ENCODE measurements around the gene TRIM39. TPM values are rescaled to one million over a fixed set of nuclear protein-coding genes. Genes with fewer than 3 reads are reported as not detected.

Gene TRIM39
- total RNA-seq, 1 donor from 2014 or later, result 14.0 TPM

GRCh38 chr6:30349421-30350177, 22.9 kb downstream of the TRIM39 start:
- peaks cover 1% of the 10 kb centered on the region for H3K9me3 Mint-ChIP-seq (ENCODE audit: unreplicated experiment)
- H3K27ac Mint-ChIP-seq (ENCODE audit: unreplicated experiment), result no peak overlapping the region
- H3K27me3 Mint-ChIP-seq (ENCODE audit: unreplicated experiment), result peaks cover 4% of the 10 kb centered on the region
- no peak overlapping the region for H3K4me3 Mint-ChIP-seq (ENCODE audit: unreplicated experiment)
- no peaks in the 10 kb centered on the region for H3K36me3 Mint-ChIP-seq (ENCODE audit: unreplicated experiment)
- no peak for DNase-seq
- peaks cover 5% of the 10 kb centered on the region for H3K4me1 Mint-ChIP-seq (ENCODE audit: low read depth, unreplicated experiment)
- no peak for TF ChIP-seq CTCF (IDR thresholded peaks at IDR 0.05; ENCODE audit: partially characterized antibody, unreplicated experiment)

- Mint-ChIP-seq H3K27ac (ENCODE audit: unreplicated experiment) (no peak overlapping the region), H3K27me3 (ENCODE audit: unreplicated experiment) (peaks cover 4% of the 10 kb centered on the region), H3K36me3 (ENCODE audit: unreplicated experiment) (no peaks in the 10 kb centered on the region), H3K4me3 (ENCODE audit: unreplicated experiment) (no peak overlapping the region), H3K4me1 (ENCODE audit: low read depth, unreplicated experiment) (peaks cover 5% of the 10 kb centered on the region), H3K9me3 (ENCODE audit: unreplicated experiment) (peaks cover 1% of the 10 kb centered on the region)
- no peak for TF ChIP-seq CTCF (IDR thresholded peaks at IDR 0.05; ENCODE audit: partially characterized antibody, unreplicated experiment)
- DNase-seq, result no peak
Measured at GRCh38 chr6:30350524-30350923, 23.8 kb downstream of the TRIM39 start.

- no peaks in the 10 kb centered on the region for H3K4me1 Mint-ChIP-seq (ENCODE audit: low read depth, unreplicated experiment)
- no peaks in the 10 kb centered on the region for H3K9me3 Mint-ChIP-seq (ENCODE audit: unreplicated experiment)
- H3K4me3 Mint-ChIP-seq (ENCODE audit: unreplicated experiment), result no peak overlapping the region
- no peaks in the 10 kb centered on the region for H3K36me3 Mint-ChIP-seq (ENCODE audit: unreplicated experiment)
- no peak overlapping the region for H3K27ac Mint-ChIP-seq (ENCODE audit: unreplicated experiment)
- DNase-seq, result no peak
- no peaks in the 10 kb centered on the region for H3K27me3 Mint-ChIP-seq (ENCODE audit: unreplicated experiment)
- TF ChIP-seq CTCF (IDR thresholded peaks at IDR 0.05; ENCODE audit: partially characterized antibody, unreplicated experiment), result no peak
Measured at GRCh38 chr6:30352550-30352949, 25.8 kb downstream of the TRIM39 start.

- Mint-ChIP-seq H3K4me1 (ENCODE audit: low read depth, unreplicated experiment) (no peaks in the 10 kb centered on the region), H3K4me3 (ENCODE audit: unreplicated experiment) (no peak overlapping the region), H3K36me3 (ENCODE audit: unreplicated experiment) (no peaks in the 10 kb centered on the region), H3K9me3 (ENCODE audit: unreplicated experiment) (no peaks in the 10 kb centered on the region), H3K27me3 (ENCODE audit: unreplicated experiment) (peaks cover 2% of the 10 kb centered on the region), H3K27ac (ENCODE audit: unreplicated experiment) (no peak overlapping the region)
- DNase-seq, result no peak
- no peak for TF ChIP-seq CTCF (IDR thresholded peaks at IDR 0.05; ENCODE audit: partially characterized antibody, unreplicated experiment)
Measured at GRCh38 chr6:30355281-30355680, 28.6 kb downstream of the TRIM39 start.

- no peaks in the 10 kb centered on the region for H3K36me3 Mint-ChIP-seq (ENCODE audit: unreplicated experiment)
- H3K4me1 Mint-ChIP-seq (ENCODE audit: low read depth, unreplicated experiment), result no peaks in the 10 kb centered on the region
- no peak overlapping the region for H3K27ac Mint-ChIP-seq (ENCODE audit: unreplicated experiment)
- no peak for TF ChIP-seq CTCF (IDR thresholded peaks at IDR 0.05; ENCODE audit: partially characterized antibody, unreplicated experiment)
- no peak overlapping the region for H3K4me3 Mint-ChIP-seq (ENCODE audit: unreplicated experiment)
- no peaks in the 10 kb centered on the region for H3K9me3 Mint-ChIP-seq (ENCODE audit: unreplicated experiment)
- H3K27me3 Mint-ChIP-seq (ENCODE audit: unreplicated experiment), result peaks cover 2% of the 10 kb centered on the region
- no peak for DNase-seq
Measured at GRCh38 chr6:30356536-30356935, 29.8 kb downstream of the TRIM39 start.
